Measurements from ENCODE around the gene TEX19.

DNA sequence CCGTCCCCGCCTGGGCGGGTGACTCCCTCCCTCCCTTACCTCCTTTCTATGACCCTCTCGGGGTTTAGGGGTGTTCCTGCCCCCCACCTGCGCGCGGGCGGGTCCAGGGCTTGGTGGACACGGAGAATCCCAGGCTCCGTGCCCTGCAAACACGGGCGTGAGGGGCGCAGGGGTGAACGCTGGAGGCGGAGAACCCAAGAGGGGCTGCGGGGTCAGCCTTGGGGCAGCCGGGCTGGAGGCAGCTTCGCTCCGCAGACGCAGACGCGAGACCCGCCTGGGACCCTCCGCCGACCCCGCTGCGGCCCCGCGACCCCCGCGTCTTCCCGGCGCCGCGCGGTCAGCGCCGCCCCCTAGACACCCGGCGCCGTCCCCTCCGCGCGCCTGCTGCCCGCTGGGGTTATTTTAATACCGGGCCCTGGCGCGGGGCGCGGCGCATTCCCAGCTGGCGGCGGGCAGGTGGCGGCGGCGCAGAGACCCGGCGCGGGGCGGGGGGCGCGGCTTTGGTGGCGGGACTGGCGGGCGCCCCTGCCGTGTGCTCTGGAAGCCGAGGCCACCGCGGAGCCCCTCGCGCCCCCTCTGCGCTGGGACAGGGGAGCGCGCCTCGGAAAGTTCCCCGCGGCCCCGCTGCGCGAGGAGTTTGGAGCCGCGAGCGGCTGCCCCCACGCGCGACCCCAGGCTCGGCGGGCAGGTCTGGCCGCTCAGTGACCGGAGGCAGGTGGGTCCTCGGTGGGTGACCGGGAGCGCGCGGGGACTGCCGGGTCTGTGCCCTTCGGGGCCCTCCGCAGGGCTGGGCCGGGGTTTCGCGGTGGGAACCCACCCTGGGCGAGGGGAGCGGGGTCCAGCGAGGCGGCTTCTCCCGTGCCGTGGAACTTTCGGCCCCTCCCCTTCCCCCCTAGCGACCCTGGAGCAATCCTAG lies 12.5 kb downstream of the TEX19 start, which contains the start of gene UTS2R:
- TF ChIP-seq POLR2A (IDR thresholded peaks at IDR 0.05; ENCODE audit: low read depth, low read length) (no peak), POLR2AphosphoS5 (IDR thresholded peaks at IDR 0.05; ENCODE audit: low read depth, low read length) (no peak)

All from GM12892 (cell line).